Neural progenitor cell (in vitro differentiated cells): ENCODE data around the gene EIPR1. TPM values are rescaled to one million over a fixed set of nuclear protein-coding genes. Genes with fewer than 3 reads are reported as not detected.

ENCODE experiments used
- DNase-seq: peaks from one replicate; pipeline ENCODE4 v3.0.0-alpha.2; 2016; ENCODE audit warnings: low spot score
- H2AFZ ChIP-seq: fragments of 200-600 bp; sonication (generic); replicated peaks from 2 replicates; pipeline ENCODE4 v1.6.1; 2016; ENCODE audit warnings: antibody characterized with exemption
- H3F3A ChIP-seq: fragments of 200-600 bp; sonication (generic); 2 replicates; pipeline ENCODE4 v1.6.1; 2016; ENCODE audit warnings: antibody characterized with exemption, low read depth
- H3K27ac ChIP-seq: fragments of 200-600 bp; sonication (generic); 2 replicates; pipeline ENCODE4 v1.5.1; 2016; ENCODE audit warnings: mild to moderate bottlenecking
- H3K27me3 ChIP-seq: fragments of 200-600 bp; sonication (generic); 2 replicates; pipeline ENCODE4 v1.6.1; 2016; ENCODE audit warnings: mild to moderate bottlenecking, moderate library complexity
- H3K36me3 ChIP-seq: fragments of 200-600 bp; sonication (generic); 2 replicates; pipeline ENCODE4 v1.5.1; 2016
- H3K4me1 ChIP-seq: fragments of 200-600 bp; sonication (generic); 2 replicates; pipeline ENCODE4 v1.6.1; 2016; ENCODE audit warnings: mixed run types
- H3K4me2 ChIP-seq: fragments of 200-600 bp; sonication (generic); 2 replicates; pipeline ENCODE4 v1.6.1; 2016
- H3K4me3 ChIP-seq: fragments of 200-600 bp; sonication (generic); 2 replicates; pipeline ENCODE4 v1.5.1; 2016
- H3K79me2 ChIP-seq: fragments of 200-600 bp; sonication (generic); 2 replicates; pipeline ENCODE4 v1.6.1; 2016; ENCODE audit warnings: low read depth
- H3K9ac ChIP-seq: fragments of 200-600 bp; sonication (generic); 2 replicates; pipeline ENCODE4 v1.6.1; 2016
- H3K9me3 ChIP-seq: fragments of 200-600 bp; sonication (generic); 2 replicates; pipeline ENCODE4 v1.5.1; 2016; ENCODE audit warnings: low read depth
- H4K20me1 ChIP-seq: fragments of 200-600 bp; sonication (generic); 2 replicates; pipeline ENCODE4 v1.6.1; 2016; ENCODE audit warnings: low read depth
- H3K27ac Mint-ChIP-seq: 3 replicates; pipeline ENCODE4 v1.8.0; 2021; ENCODE audit warnings: mixed read lengths
- H3K27me3 Mint-ChIP-seq: 2 replicates; pipeline ENCODE4 v1.8.0; 2022; ENCODE audit warnings: low read depth, mild to moderate bottlenecking, inconsistent platforms, moderate library complexity, mixed read lengths; ENCODE audit not compliant: insufficient read depth
- H3K36me3 Mint-ChIP-seq: 3 replicates; pipeline ENCODE4 v1.8.0; 2021; ENCODE audit warnings: mixed read lengths
- H3K4me1 Mint-ChIP-seq: 3 replicates; pipeline ENCODE4 v1.8.0; 2021; ENCODE audit warnings: mixed read lengths
- H3K4me3 Mint-ChIP-seq: 3 replicates; pipeline ENCODE4 v1.8.0; 2021; ENCODE audit warnings: mild to moderate bottlenecking, moderate library complexity, mixed read lengths
- H3K9me3 Mint-ChIP-seq: 3 replicates; pipeline ENCODE4 v1.8.0; 2020; ENCODE audit warnings: mixed read lengths
- EZH2 ChIP-seq: fragments of 200-600 bp; sonication (generic); IDR thresholded peaks from 2 replicates; pipeline ENCODE4 v1.6.1; 2017; ENCODE audit warnings: antibody characterized with exemption, mild to moderate bottlenecking, moderate library complexity
- EZH2phosphoT487 ChIP-seq: fragments of 200-600 bp; sonication (generic); IDR thresholded peaks from 2 replicates; pipeline ENCODE4 v1.6.1; 2017; ENCODE audit warnings: antibody characterized with exemption
- total RNA-seq: library from RNA; depleted of rRNA; stranded (reverse); fragments of >200 nt; gene quantifications from 2 replicates; pipeline ENCODE4 v1.2.3, GENCODE V29; 2015; ENCODE audit warnings: low replicate concordance
- TF ChIP-seq, protein P1 (sequence below): fragments of 200-600 bp; sonication (generic); IDR thresholded peaks from 2 replicates; pipeline ENCODE4 v1.5.1; 2017; ENCODE audit warnings: antibody characterized with exemption, mild to moderate bottlenecking

Gene EIPR1
- total RNA-seq, 1 donor from 2014 or later = 57.1 TPM

DNA sequence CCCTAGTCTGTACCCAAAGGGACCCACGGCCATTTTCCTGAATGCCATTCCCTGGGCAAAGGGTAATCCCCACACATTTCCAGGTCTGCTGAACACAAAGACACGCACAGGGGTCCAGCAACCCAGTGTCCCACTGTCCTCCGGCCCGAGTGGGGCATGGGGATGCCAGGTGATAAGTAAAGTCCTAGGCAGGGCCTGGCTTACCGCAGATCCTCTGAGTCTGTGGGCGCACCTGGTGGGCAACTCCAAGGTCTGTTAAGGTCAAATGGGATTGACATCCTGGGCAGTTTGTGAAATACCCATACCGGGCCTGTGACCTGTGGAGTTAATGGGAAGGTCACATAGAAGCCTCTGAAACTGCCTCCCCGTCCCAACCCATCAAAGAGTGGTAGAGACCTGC lies 116.1 kb downstream of the EIPR1 start:
- peaks cover 10% of the 10 kb centered on the region for H3K4me1 ChIP-seq
- TF ChIP-seq, protein P1, sequence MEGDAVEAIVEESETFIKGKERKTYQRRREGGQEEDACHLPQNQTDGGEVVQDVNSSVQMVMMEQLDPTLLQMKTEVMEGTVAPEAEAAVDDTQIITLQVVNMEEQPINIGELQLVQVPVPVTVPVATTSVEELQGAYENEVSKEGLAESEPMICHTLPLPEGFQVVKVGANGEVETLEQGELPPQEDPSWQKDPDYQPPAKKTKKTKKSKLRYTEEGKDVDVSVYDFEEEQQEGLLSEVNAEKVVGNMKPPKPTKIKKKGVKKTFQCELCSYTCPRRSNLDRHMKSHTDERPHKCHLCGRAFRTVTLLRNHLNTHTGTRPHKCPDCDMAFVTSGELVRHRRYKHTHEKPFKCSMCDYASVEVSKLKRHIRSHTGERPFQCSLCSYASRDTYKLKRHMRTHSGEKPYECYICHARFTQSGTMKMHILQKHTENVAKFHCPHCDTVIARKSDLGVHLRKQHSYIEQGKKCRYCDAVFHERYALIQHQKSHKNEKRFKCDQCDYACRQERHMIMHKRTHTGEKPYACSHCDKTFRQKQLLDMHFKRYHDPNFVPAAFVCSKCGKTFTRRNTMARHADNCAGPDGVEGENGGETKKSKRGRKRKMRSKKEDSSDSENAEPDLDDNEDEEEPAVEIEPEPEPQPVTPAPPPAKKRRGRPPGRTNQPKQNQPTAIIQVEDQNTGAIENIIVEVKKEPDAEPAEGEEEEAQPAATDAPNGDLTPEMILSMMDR = no peak
- TF ChIP-seq EZH2phosphoT487 (no peak), EZH2 (no peak)

DNA sequence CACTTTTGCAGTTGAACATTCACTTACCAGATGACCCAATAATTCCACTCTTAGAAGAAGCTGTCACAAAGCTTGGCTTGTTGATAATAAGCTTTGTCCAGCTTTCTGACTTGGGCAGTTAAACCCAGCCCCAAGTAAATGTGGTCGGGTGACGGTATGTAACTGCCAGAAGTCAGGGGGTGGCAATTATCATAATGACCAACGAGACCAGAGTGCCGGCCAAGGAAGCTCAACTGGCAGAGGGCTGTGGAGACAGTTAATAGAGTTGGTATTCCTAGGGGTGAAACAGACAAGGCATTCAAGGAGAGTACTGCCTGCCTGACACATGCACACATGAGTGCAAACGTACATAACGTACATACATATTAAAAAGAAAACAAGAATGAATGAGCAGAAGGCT lies 116.7 kb downstream of the EIPR1 start:
- Mint-ChIP-seq H3K36me3 (peaks cover 11% of the 10 kb centered on the region), H3K9me3 (no peaks in the 10 kb centered on the region), H3K4me1 (peaks cover 52% of the 10 kb centered on the region), H3K27ac (no peak overlapping the region), H3K27me3 (peaks cover 17% of the 10 kb centered on the region), H3K4me3 (no peak overlapping the region)
- peaks cover 94% of the 10 kb centered on the region for H4K20me1 ChIP-seq
- no peak overlapping the region for H3K27ac ChIP-seq
- H3K4me1 ChIP-seq = peaks cover 5% of the 10 kb centered on the region
- no peak for DNase-seq
- H3K9ac ChIP-seq = no peak overlapping the region
- H3F3A ChIP-seq = peaks cover 9% of the 10 kb centered on the region
- no peak overlapping the region for H2AFZ ChIP-seq
- no peak overlapping the region for H3K4me3 ChIP-seq
- H3K4me2 ChIP-seq = no peak overlapping the region
- no peaks in the 10 kb centered on the region for H3K9me3 ChIP-seq
- TF ChIP-seq EZH2 = no peak
- TF ChIP-seq, protein P1 = no peak
- no peak for TF ChIP-seq EZH2phosphoT487
- peaks cover 12% of the 10 kb centered on the region for H3K79me2 ChIP-seq
- H3K27me3 ChIP-seq = peaks cover 79% of the 10 kb centered on the region
- no peaks in the 10 kb centered on the region for H3K36me3 ChIP-seq

More for the DNA sequence above, 116.1 kb downstream of the EIPR1 start:
- no peaks in the 10 kb centered on the region for H3K9me3 Mint-ChIP-seq
- peaks cover 11% of the 10 kb centered on the region for H3K36me3 Mint-ChIP-seq
- Histone ChIP-seq H2AFZ (no peak overlapping the region), H4K20me1 (peaks cover 96% of the 10 kb centered on the region), H3F3A (peaks cover 9% of the 10 kb centered on the region), H3K9ac (no peak overlapping the region), H3K4me3 (no peak overlapping the region), H3K36me3 (no peaks in the 10 kb centered on the region), H3K79me2 (peaks cover 12% of the 10 kb centered on the region), H3K27me3 (peaks cover 84% of the 10 kb centered on the region), H3K27ac (no peak overlapping the region), H3K9me3 (no peaks in the 10 kb centered on the region), H3K4me2 (no peak overlapping the region)
- no peak overlapping the region for H3K4me3 Mint-ChIP-seq
- H3K4me1 Mint-ChIP-seq = peaks cover 52% of the 10 kb centered on the region
- H3K27ac Mint-ChIP-seq = no peak overlapping the region
- DNase-seq = no peak
- peaks cover 16% of the 10 kb centered on the region for H3K27me3 Mint-ChIP-seq

DNA sequence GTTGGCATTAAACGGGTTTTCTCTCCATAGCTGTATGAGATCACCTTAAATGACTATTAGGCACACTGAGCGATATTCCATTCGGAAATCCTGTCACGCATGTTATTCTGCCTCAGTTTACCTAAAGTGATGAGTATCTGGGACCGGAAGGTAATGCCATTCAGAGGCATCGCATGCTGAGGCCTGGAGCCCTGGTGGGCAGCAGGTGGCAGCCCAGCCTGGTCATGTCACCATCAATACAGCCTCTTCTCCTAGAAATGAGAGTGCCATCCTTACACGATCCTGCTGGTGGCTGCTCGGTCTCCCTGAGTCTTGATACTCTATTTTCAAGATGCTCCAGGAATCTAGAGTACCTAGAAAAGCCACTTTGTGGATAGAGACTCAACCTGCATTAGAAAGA lies 119.8 kb downstream of the EIPR1 start:
- H3K27ac Mint-ChIP-seq = no peak overlapping the region
- Histone ChIP-seq H3K9me3 (no peaks in the 10 kb centered on the region), H3K9ac (no peak overlapping the region), H3K27me3 (peaks cover 49% of the 10 kb centered on the region), H3K79me2 (peaks cover under 1% of the 10 kb centered on the region), H3K4me2 (no peak overlapping the region), H3K4me3 (no peak overlapping the region), H4K20me1 (peaks cover 68% of the 10 kb centered on the region), H2AFZ (no peak overlapping the region), H3K4me1 (no peaks in the 10 kb centered on the region), H3K36me3 (no peaks in the 10 kb centered on the region), H3K27ac (no peak overlapping the region), H3F3A (no peaks in the 10 kb centered on the region)
- H3K27me3 Mint-ChIP-seq = peaks cover 13% of the 10 kb centered on the region
- H3K9me3 Mint-ChIP-seq = no peaks in the 10 kb centered on the region
- H3K36me3 Mint-ChIP-seq = peaks cover 16% of the 10 kb centered on the region
- TF ChIP-seq EZH2 (no peak), EZH2phosphoT487 (no peak)
- TF ChIP-seq, protein P1 = no peak
- peaks cover 37% of the 10 kb centered on the region for H3K4me1 Mint-ChIP-seq
- peak overlapping the region; percentile 2 for H3K4me3 Mint-ChIP-seq
- no peak for DNase-seq
